Naive thymus-derived CD8-positive, alpha-beta T cell (primary cell): ENCODE data around the gene SIK2. TPM values are rescaled to one million over a fixed set of nuclear protein-coding genes. Genes with fewer than 3 reads are reported as not detected.
"Not testable (repeated sequence)": the region's sequence is repeated elsewhere in the genome, so short reads cannot be mapped to it uniquely, and the experiment has no call there.

ENCODE experiments used
- ATAC-seq, 2 donors: fragments of 150-1000 bp; cut with Tn5 transposase in 1 of 2; sonication (Bioruptor Pico), chemical (Tn5 transposase) in 1 of 2; 1 replicate in 1 of 2; 2 replicates in 1 of 2; pipeline ENCODE4 v1.10.0; 2021; ENCODE audit warnings: mild to moderate bottlenecking in 2 of 2, moderate library complexity in 2 of 2
- POLR2A ChIA-PET: fragments of 350-600 bp; sonication (Branson Sonifier 250); formaldehyde crosslinking; loops from one replicate; lab custom pipeline; 2021; ENCODE audit warnings: antibody characterized with exemption; lab: Charles Lee
- DNase-seq, 10 donors: peaks; one replicate each; pipeline versions ENCODE4 v3.0.0 to v3.0.0-alpha.2; 2020 to 2022
- H3K27ac Mint-ChIP-seq, 10 donors: one replicate each; pipeline ENCODE4 v1.8.0; 2020 to 2022; ENCODE audit warnings: mild to moderate bottlenecking in 10 of 10, mixed read lengths in 10 of 10, moderate library complexity in 4 of 10, inconsistent platforms in 1 of 10
- H3K27me3 Mint-ChIP-seq, 5 donors: one replicate each; pipeline ENCODE4 v1.8.0; 2021 to 2022; ENCODE audit warnings: mixed read lengths in 5 of 5
- H3K36me3 Mint-ChIP-seq, 3 donors: one replicate each; pipeline ENCODE4 v1.8.0; 2020 to 2022; ENCODE audit warnings: mixed read lengths in 3 of 3, mild to moderate bottlenecking in 2 of 3, inconsistent platforms in 1 of 3
- H3K4me1 Mint-ChIP-seq, 4 donors: one replicate each; pipeline ENCODE4 v1.8.0; 2021 to 2022; ENCODE audit warnings: mixed read lengths in 4 of 4
- H3K4me3 Mint-ChIP-seq, 10 donors: one replicate each; pipeline ENCODE4 v1.8.0; 2020 to 2022; ENCODE audit warnings: mild to moderate bottlenecking in 10 of 10, mixed read lengths in 10 of 10, moderate library complexity in 6 of 10, inconsistent platforms in 1 of 10
- H3K9me3 Mint-ChIP-seq, 9 donors: one replicate each; pipeline ENCODE4 v1.8.0; 2020 to 2022; ENCODE audit warnings: mixed read lengths in 9 of 9, mild to moderate bottlenecking in 3 of 9, inconsistent platforms in 1 of 9, moderate library complexity in 1 of 9
- polyA plus RNA-seq, 3 donors: library from polyadenylated mRNA; unstranded; fragments of 300-500 nt; fragmentation: Illumina TruSeq; gene quantifications; one replicate each; pipeline ENCODE4 v1.2.3, GENCODE V29; 2021
- total RNA-seq, 8 experiments: library from RNA in 2 of 8; stranded (reverse) in 2 of 8; gene quantifications; one replicate each; pipeline ENCODE4 v1.2.3 and lab custom pipeline; 2021 to 2026

Gene SIK2
- total and polyA plus RNA-seq, 5 experiments from 2014 or later: 0.14 to 11.6 (median 0.33) TPM

DNA sequence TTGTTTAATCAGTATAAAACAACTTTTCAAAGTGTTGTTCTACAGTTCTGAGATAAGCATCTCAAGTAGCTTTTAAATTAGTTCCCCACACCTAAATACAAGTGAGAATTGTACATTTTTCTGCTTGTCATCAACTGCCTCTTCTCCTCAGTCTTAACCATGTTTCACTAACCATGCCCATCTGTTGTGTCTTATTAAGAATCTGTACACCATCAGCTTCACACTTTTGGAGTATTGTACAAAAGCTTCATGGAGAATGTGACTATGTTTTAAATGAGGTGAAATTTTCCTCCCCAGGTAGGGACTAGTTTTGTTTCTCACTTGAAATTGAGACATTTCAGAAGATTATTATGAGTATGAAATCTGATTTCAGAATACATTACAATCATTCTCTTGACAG, 52.4 kb downstream of the SIK2 start:
- no peak for DNase-seq
- H3K36me3 Mint-ChIP-seq: peaks cover 0 to 18% (median 3%) of the 10 kb centered on the region in 3 donors
- H3K27me3 Mint-ChIP-seq: no peaks in the 10 kb centered on the region
- H3K9me3 Mint-ChIP-seq: no peaks in the 10 kb centered on the region
- H3K4me1 Mint-ChIP-seq: peaks cover 2 to 16% (median 6%) of the 10 kb centered on the region in 4 donors
- ATAC-seq: no peak
- no peak overlapping the region for H3K27ac Mint-ChIP-seq
- POLR2A ChIA-PET: no interaction called here
- no peak overlapping the region for H3K4me3 Mint-ChIP-seq

DNA sequence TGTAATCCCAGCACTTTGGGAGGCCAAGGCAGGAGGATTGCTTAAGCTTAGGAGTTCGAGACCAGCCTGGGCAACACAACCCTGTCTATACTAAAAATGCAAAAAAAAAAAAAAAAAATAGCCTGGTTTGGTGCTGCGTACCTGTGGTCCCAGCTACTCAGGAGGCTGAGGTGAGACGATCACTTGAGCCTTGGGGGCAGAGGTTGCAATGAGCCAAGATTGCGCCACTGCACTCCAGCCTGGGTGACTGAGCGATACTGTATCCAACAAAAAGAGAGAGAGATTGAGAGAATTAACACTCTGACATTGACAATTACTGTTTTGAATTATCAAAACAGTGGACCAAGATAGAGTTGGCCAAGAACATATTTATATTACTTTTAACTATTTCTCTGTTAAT, 53.7 kb downstream of the SIK2 start:
- DNase-seq (no peak), ATAC-seq (no peak)
- Mint-ChIP-seq H3K4me1 (peaks cover 2 to 16% (median 6%) of the 10 kb centered on the region in 4 donors), H3K36me3 (peaks cover 0 to 19% (median 4%) of the 10 kb centered on the region in 3 donors), H3K9me3 (no peaks in the 10 kb centered on the region), H3K27me3 (no peaks in the 10 kb centered on the region), H3K4me3 (no peak overlapping the region), H3K27ac (no peak overlapping the region)
- POLR2A ChIA-PET: no interaction called here

DNA sequence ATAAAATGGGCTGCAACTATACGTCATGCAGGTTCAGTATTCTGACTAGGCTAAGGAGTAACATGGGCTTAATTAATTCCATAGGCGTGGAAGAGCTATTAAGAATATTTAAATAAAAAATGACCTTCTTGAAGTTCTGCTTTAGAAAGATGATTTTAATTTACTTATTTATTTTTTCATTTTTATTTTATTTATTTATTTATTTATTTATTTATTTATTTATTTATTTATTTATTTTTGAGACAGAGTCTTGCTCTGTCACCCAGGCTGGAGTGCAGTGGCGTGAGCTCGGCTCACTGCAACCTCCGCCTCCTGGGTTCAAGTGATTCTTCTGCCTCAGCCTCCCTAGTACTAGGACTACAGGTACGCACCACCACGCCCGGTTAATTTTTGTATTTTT, 55.7 kb downstream of the SIK2 start:
- H3K27me3 Mint-ChIP-seq, H3K9me3 Mint-ChIP-seq, H3K4me3 Mint-ChIP-seq, DNase-seq, POLR2A ChIA-PET, ATAC-seq: not testable (repeated sequence)
- peaks cover 2 to 16% (median 8%) of the 10 kb centered on the region in 4 donors for H3K4me1 Mint-ChIP-seq
- peak overlapping the region in 1 of 10 donors; percentile 2 for H3K27ac Mint-ChIP-seq
- peaks cover 0 to 22% (median 15%) of the 10 kb centered on the region in 3 donors for H3K36me3 Mint-ChIP-seq

DNA sequence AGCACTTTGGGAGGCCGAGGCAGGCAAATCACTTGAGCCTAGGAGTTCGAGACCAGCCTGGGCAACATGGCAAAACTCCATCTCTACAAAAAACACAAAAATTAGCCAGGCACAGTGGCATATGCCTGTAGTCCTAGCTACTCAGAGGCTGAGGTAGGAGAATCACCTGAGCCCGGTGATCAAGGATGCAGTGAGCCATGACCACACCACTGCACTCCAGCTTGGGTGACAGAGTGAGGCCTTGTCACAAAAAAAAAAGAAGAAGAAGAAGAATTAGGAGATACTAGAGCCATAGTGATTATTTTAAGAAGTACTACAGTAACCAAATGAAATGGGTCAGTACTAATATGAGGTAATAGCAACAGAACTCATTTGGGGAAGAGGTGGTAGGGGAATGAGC, 56.2 kb downstream of the SIK2 start:
- POLR2A ChIA-PET, ATAC-seq, H3K27ac Mint-ChIP-seq, H3K9me3 Mint-ChIP-seq, DNase-seq, H3K4me3 Mint-ChIP-seq, H3K27me3 Mint-ChIP-seq: not testable (repeated sequence)
- Mint-ChIP-seq H3K4me1 (peaks cover 2 to 16% (median 7%) of the 10 kb centered on the region in 4 donors), H3K36me3 (peaks cover 3 to 20% (median 15%) of the 10 kb centered on the region in 3 donors)

DNA sequence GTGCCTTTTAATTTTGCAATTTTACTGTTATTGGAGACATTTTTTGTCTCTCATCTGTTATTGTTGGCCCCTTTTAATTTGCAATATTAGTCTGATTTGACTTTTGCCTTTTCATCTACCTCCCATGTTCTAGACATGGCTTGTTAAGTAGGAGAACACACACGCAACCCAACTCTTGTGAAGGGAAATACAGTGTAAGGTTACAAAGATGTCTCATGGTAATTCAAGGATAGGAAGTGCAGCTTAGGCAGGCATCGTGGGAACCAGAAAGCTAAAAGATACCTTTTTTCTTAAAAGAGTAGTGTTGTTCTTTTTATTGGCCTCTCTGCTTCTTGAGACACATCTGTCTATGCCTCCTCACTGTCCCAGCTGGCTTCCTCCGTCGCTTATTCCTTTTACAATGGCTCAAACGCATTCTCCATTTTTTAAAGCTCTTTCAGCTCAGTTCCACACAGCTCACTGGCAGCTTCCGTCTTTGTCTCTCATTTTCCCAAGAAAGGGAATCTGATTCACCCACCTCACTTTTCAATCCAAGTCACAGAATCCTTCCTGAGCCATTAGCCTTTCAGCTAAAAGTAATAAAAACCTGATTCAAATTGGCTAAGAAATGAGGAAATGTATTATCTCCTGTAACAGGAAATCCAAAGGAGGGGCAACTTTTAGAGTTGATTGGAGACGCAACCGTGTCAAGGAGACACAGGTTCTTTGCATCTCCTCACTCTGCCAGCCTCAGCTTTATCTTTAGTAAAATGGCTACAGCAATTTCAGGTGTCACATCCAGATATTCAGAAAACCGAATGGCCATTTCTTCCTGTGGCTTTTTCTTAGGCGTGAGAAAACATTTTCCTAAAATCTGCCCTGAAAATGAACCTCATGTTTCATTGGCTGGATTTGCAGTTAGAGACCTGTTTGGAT, 57.2 kb downstream of the SIK2 start:
- ATAC-seq: no peak
- Mint-ChIP-seq H3K36me3 (peaks cover 10 to 21% (median 15%) of the 10 kb centered on the region in 3 donors), H3K4me3 (no peak overlapping the region), H3K27me3 (no peaks in the 10 kb centered on the region), H3K9me3 (peaks cover 0 to 1% (median 0%) of the 10 kb centered on the region in 9 donors), H3K4me1 (peaks cover 2 to 12% (median 6%) of the 10 kb centered on the region in 4 donors), H3K27ac (no peak overlapping the region)
- DNase-seq: no peak
- POLR2A ChIA-PET: no interaction called here

DNA sequence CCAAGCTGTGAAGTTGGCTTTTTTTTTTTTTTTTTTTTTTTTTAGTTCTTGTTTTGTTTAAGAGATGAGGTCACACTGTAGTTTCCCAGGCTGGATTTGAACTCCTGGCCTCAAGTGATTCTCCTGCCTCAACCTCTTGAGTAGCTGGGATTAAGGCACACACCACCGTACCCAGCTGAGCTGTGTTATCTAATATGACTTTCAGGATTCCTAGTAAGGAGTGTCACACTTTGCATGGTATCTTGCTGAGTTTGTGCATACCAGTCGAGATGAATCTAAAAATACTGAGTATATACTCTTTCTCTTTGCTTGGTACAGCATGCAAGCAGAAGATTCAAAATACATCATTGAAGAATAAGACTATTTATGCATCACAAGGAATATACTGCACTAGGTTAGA, 58.6 kb downstream of the SIK2 start:
- Mint-ChIP-seq H3K36me3 (peaks cover 10 to 24% (median 15%) of the 10 kb centered on the region in 3 donors), H3K4me1 (peaks cover 2 to 12% (median 8%) of the 10 kb centered on the region in 4 donors), H3K27ac (no peak overlapping the region), H3K27me3 (no peaks in the 10 kb centered on the region), H3K9me3 (peaks cover 0 to 1% (median 0%) of the 10 kb centered on the region in 9 donors), H3K4me3 (no peak overlapping the region)
- no peak for DNase-seq
- no peak for ATAC-seq
- POLR2A ChIA-PET: no interaction called here

DNA sequence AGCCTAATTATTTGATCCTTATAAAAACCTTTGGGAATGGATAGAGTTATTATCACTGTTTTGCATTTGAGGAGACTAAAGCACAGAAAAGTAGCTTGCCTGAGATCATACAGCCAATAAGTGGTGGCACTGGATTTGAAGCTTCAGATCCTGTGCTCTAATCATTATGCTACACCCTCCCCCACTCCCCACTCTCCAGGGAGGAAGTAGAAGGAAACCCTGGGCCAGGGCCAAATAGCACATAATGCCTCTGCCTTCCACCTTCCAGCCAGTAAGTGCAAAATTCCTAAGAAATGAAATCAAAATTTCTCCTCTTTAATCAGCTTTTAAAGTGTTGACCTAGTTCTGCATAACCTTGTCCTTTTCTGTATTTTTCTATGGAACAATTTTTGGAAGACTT, 61.6 kb downstream of the SIK2 start:
- no peak for ATAC-seq
- Mint-ChIP-seq H3K36me3 (peaks cover 10 to 36% (median 18%) of the 10 kb centered on the region in 3 donors), H3K4me1 (peaks cover 2 to 9% (median 5%) of the 10 kb centered on the region in 4 donors), H3K4me3 (no peak overlapping the region), H3K9me3 (peaks cover 0 to 1% (median 0%) of the 10 kb centered on the region in 9 donors), H3K27me3 (no peaks in the 10 kb centered on the region), H3K27ac (no peak overlapping the region)
- POLR2A ChIA-PET: no interaction called here
- no peak for DNase-seq

DNA sequence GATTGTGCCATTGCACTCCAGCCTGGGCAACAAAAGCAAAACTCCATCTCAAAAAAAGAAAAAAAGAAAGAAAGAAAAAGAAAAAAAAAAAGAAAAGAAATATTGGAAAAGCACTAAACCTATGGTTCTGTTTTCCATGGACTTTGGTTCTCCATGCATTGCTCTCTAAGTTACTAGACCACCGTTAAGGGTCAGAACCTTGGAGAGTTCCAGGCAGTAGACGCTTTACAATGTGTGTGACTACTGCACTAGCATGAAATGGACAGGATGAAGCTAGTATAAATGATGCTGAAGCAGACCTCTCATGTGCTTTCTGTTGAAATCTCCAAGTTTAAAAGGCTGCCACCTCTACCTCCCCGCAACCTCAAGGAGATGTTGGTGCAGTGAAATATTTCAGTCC, 63.5 kb downstream of the SIK2 start:
- no peak overlapping the region for H3K4me3 Mint-ChIP-seq
- peaks cover 0 to 9% (median 6%) of the 10 kb centered on the region in 4 donors for H3K4me1 Mint-ChIP-seq
- H3K27ac Mint-ChIP-seq: no peak overlapping the region
- POLR2A ChIA-PET: no interaction called here
- peaks cover 10 to 37% (median 20%) of the 10 kb centered on the region in 3 donors for H3K36me3 Mint-ChIP-seq
- no peak for DNase-seq
- H3K27me3 Mint-ChIP-seq: no peaks in the 10 kb centered on the region
- peaks cover 0 to 1% (median 0%) of the 10 kb centered on the region in 9 donors for H3K9me3 Mint-ChIP-seq
- no peak for ATAC-seq

DNA sequence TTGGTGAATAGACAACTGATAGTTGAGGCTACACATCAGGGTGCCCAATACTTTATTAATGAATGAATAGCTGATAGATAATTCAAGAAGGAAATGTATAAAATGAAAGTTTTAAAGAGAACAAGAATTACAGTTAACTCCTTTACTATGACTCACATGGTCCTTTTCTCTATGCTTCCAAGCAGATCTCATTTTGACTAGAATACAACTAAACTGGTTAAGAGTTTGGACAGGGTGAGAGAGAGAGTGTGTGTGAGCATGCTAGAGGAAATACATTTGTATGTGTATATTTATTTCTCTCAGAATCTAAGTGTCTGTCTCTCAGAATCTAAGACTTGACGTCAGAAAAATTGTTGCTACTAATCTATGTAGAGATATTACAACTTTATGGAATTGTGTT, 66.7 kb downstream of the SIK2 start:
- Mint-ChIP-seq H3K36me3 (peaks cover 8 to 44% (median 26%) of the 10 kb centered on the region in 3 donors), H3K27me3 (no peaks in the 10 kb centered on the region), H3K9me3 (no peaks in the 10 kb centered on the region), H3K4me3 (no peak overlapping the region), H3K27ac (no peak overlapping the region), H3K4me1 (peaks cover 0 to 12% (median 3%) of the 10 kb centered on the region in 4 donors)
- POLR2A ChIA-PET: no interaction called here
- DNase-seq (no peak), ATAC-seq (no peak)

DNA sequence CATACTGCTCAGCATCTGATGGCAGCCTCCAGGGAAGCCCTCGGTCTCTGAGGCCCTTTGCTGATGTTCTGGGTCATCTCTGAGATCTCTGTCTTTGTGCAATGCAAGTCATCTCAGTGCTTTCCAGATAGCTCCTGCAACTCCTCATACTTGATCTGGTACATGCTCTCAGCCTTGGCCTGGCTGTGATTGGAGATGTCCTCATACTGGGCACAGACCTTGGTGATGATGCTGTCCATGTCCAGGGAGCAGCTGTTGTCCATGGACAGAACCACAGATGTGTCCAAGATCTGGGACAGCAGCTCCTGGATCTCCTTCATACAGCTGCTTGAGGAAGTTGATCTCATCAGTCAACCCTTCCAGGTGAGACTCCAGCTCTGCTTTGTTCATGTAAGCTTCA, 69.1 kb downstream of the SIK2 start:
- peaks cover 0 to 9% (median 3%) of the 10 kb centered on the region in 4 donors for H3K4me1 Mint-ChIP-seq
- no peak for DNase-seq
- peaks cover 6 to 59% (median 45%) of the 10 kb centered on the region in 3 donors for H3K36me3 Mint-ChIP-seq
- H3K27me3 Mint-ChIP-seq: no peaks in the 10 kb centered on the region
- POLR2A ChIA-PET: no interaction called here
- ATAC-seq: no peak
- H3K27ac Mint-ChIP-seq: peak overlapping the region in 1 of 10 donors; percentile 45
- no peaks in the 10 kb centered on the region for H3K9me3 Mint-ChIP-seq
- H3K4me3 Mint-ChIP-seq: no peak overlapping the region

DNA sequence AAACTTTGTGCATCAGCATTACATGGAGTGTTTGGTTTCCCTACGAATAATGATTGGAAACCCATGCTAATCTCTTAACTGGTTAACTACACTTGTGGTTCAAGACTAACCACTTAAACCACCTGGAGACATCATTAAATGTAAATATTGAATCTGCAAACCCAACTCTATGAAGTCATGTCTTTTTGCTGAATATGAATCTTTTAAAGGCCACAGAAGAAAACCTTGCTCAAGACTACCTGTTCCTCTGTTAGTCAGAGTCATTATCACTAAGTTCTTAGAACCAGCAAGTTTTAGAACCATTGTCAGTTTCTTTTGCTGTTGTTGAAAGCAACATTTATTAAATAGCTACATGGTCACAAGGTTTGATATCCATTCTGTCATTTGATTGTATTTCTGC, 70.7 kb downstream of the SIK2 start:
- Mint-ChIP-seq H3K27ac (no peak overlapping the region), H3K4me1 (peaks cover 0 to 9% (median 3%) of the 10 kb centered on the region in 4 donors), H3K27me3 (no peaks in the 10 kb centered on the region), H3K9me3 (no peaks in the 10 kb centered on the region), H3K4me3 (no peak overlapping the region), H3K36me3 (peaks cover 6 to 52% (median 46%) of the 10 kb centered on the region in 3 donors)
- DNase-seq: no peak
- no peak for ATAC-seq
- POLR2A ChIA-PET: no interaction called here

DNA sequence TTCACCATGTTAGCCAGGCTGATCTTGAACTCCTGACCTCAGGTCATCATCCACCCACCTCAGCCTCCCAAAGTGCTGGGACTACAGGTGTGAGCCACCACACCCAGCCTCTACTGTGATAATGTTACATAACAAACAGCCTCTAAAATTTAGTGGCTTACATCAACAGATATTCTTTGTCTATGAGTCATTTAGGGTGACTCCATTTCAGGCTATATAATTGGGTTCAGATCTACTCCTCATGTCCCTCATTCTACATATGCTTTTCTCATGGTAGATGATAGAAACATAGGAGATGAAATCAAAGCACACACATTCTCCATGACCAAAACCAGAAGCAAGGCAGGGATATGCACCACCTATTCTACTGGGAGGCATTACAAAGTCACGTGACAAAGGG, 72.7 kb downstream of the SIK2 start:
- ATAC-seq (no peak), DNase-seq (no peak)
- Mint-ChIP-seq H3K36me3 (peaks cover 6 to 52% (median 46%) of the 10 kb centered on the region in 3 donors), H3K9me3 (no peaks in the 10 kb centered on the region), H3K4me1 (peaks cover 0 to 10% (median 4%) of the 10 kb centered on the region in 4 donors), H3K27me3 (no peaks in the 10 kb centered on the region), H3K4me3 (no peak overlapping the region), H3K27ac (no peak overlapping the region)
- POLR2A ChIA-PET: no interaction called here

DNA sequence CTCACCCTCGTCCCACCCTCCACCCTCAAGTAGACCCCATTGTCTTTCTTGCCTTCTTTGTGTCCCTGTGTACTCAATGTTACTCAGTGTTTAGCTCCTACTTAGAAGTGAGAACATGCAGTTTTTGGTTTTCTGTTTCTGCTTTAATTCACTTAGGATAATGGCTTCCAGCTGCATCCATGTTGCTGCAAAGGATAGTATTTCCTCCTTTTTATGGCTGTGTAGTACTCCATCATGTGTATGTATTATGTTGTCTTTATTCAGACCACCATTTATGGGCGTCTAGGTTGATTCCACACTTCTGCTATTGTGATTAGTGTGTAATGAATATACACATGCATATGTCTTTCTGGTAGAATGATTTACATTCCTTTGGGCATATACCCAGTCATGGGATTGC, 73.6 kb downstream of the SIK2 start:
- no peaks in the 10 kb centered on the region for H3K27me3 Mint-ChIP-seq
- POLR2A ChIA-PET: no interaction called here
- no peak for DNase-seq
- no peak overlapping the region for H3K4me3 Mint-ChIP-seq
- no peak for ATAC-seq
- H3K36me3 Mint-ChIP-seq: peaks cover 6 to 47% (median 43%) of the 10 kb centered on the region in 3 donors
- peaks cover 3 to 9% (median 4%) of the 10 kb centered on the region in 4 donors for H3K4me1 Mint-ChIP-seq
- no peak overlapping the region for H3K27ac Mint-ChIP-seq
- H3K9me3 Mint-ChIP-seq: no peaks in the 10 kb centered on the region
